Measurements from ENCODE around the gene PCIF1.
"Not testable (repeated sequence)": the region's sequence is repeated elsewhere in the genome, so short reads cannot be mapped to it uniquely, and the experiment has no call there.

Gene PCIF1

GRCh38 chr20:45985573-45985972 lies 51.1 kb downstream of the PCIF1 start:
- in situ Hi-C loops (cut with HindIII; ENCODE audit: low sequenced_read_pairs) = no loop called here

GRCh38 chr20:45987108-45987780 lies 52.8 kb downstream of the PCIF1 start:
- in situ Hi-C loops (cut with HindIII; ENCODE audit: low sequenced_read_pairs) = no loop called here

- in situ Hi-C loops (cut with HindIII; ENCODE audit: low sequenced_read_pairs) = not testable (repeated sequence)
These were observed 54.3 kb downstream of the PCIF1 start for GRCh38 chr20:45988830-45989229.

- in situ Hi-C loops (cut with HindIII; ENCODE audit: low sequenced_read_pairs) = no loop called here
These were observed 57.1 kb downstream of the PCIF1 start for GRCh38 chr20:45991616-45992015.

GRCh38 chr20:45993197-45993951 lies 58.9 kb downstream of the PCIF1 start:
- in situ Hi-C loops (cut with HindIII; ENCODE audit: low sequenced_read_pairs) = no loop called here

- in situ Hi-C loops (cut with HindIII; ENCODE audit: low sequenced_read_pairs) = no loop called here
These were observed 60.4 kb downstream of the PCIF1 start for GRCh38 chr20:45994761-45995493.

- in situ Hi-C loops (cut with HindIII; ENCODE audit: low sequenced_read_pairs) = not testable (repeated sequence)
These were observed 61.1 kb downstream of the PCIF1 start for GRCh38 chr20:45995495-45996097.

GRCh38 chr20:45997187-45997586 lies 62.7 kb downstream of the PCIF1 start:
- in situ Hi-C loops (cut with HindIII; ENCODE audit: low sequenced_read_pairs) = no loop called here
